Suprapubic skin (tissue), 4 donors: ENCODE measurements around the gene CD63. TPM values are rescaled to one million over a fixed set of nuclear protein-coding genes. Genes with fewer than 3 reads are reported as not detected.

Experiments used
- DNase-seq, 2 donors: peaks; one replicate each; pipeline ENCODE4 v3.0.0-alpha.2; 2019; ENCODE audit warnings: low spot score in 2 of 2
- H3K27ac ChIP-seq: fragments of 200-600 bp; sonication (generic); one replicate; pipeline ENCODE4 v1.5.1; 2019
- H3K27me3 ChIP-seq: fragments of 200-600 bp; sonication (generic); one replicate; pipeline ENCODE4 v1.5.1; 2019
- H3K36me3 ChIP-seq: fragments of 200-600 bp; sonication (generic); one replicate; pipeline ENCODE4 v1.5.1; 2019
- H3K4me1 ChIP-seq: fragments of 200-600 bp; sonication (generic); one replicate; pipeline ENCODE4 v1.5.1; 2019
- H3K4me3 ChIP-seq: fragments of 200-600 bp; sonication (generic); one replicate; pipeline ENCODE4 v1.5.1; 2019; ENCODE audit warnings: mild to moderate bottlenecking
- H3K9me3 ChIP-seq: fragments of 200-600 bp; sonication (generic); one replicate; pipeline ENCODE4 v1.5.1; 2019
- EP300 ChIP-seq: sonication (generic); formaldehyde crosslinking; IDR thresholded peaks from one replicate; pipeline ENCODE4 v1.6.1; 2017; ENCODE audit warnings: antibody characterized with exemption
- POLR2A ChIP-seq, 2 donors: fragments of 450-650 bp; IDR thresholded peaks; one replicate each; pipeline ENCODE4 v1.6.1; 2017; ENCODE audit warnings: antibody characterized with exemption in 2 of 2, mild to moderate bottlenecking in 2 of 2, moderate library complexity in 2 of 2
- POLR2AphosphoS5 ChIP-seq, 3 donors: sonication (generic); formaldehyde crosslinking; IDR thresholded peaks; one replicate each; pipeline ENCODE4 v1.6.1; 2017; ENCODE audit warnings: antibody characterized with exemption in 3 of 3
- WGBS: methylation state at CpG from one replicate; pipeline ENCODE4 v1.1.5; 2018; 5-methylcytosine and 5-hydroxymethylcytosine counted together
- total RNA-seq, 4 donors: library from RNA; depleted of rRNA; stranded (reverse); fragments of >200 nt; gene quantifications; one replicate each; pipeline ENCODE4 v1.1.0, GENCODE V29; 2016
- TF ChIP-seq, protein P1 (sequence below), 2 donors: fragments of 200-600 bp in 1 of 2; fragments of 450-650 bp in 1 of 2; sonication (generic) in 1 of 2; IDR thresholded peaks; one replicate each; pipeline ENCODE4 v1.5.1; 2016 to 2019; ENCODE audit warnings: antibody characterized with exemption in 2 of 2, mild to moderate bottlenecking in 1 of 2, moderate library complexity in 1 of 2

The CD63 gene
- total RNA-seq, 4 donors from 2014 or later, result 176 to 303 (median 193) TPM

DNA sequence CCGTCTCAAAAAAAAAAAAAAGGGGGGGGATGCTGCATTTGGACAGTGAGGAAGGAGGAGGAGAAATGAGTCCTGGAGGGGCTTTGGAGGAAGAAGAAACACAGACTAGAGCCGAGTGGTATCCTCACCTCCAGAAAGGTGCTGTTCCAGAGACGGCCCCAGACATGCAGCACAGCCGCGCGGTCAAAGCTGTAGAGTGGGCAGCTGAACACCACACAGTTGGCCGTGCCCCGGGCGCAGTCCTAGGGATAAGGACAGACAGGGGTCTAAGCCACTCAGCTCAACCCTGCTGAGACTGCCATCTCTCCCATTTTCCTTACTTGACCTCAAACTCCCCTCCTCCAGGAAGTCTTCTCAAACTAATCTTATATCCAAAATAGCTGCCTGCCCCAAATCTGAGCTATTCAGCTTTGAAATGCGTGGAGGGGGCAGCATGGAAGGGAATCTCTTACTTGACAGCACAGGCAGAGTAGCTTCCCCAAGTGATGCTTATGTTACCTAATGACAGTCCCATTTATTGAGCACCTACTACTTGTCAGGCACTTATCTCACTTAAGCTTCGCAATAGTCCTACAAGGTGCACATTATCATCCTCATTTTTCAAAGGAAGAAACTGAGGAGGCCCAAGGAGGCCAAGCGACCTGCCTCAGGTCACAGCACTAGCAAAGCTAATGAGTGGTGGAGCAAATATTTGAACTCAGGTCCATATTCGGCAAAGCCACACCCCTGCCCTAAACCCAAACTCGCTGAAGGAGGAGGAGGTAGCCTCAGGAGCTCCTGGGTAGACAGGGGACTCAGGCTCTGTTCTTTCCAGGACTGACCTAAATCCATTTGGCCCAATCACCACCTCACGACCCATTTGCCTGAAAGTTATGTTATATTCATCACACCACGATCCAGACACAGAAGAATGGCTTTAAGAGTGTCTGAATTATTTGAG, 39.8 kb downstream of the CD63 start:
- peaks cover 4% of the 10 kb centered on the region for H3K36me3 ChIP-seq
- peak in 1 of 2 donors; percentile 25 for DNase-seq

GRCh38 chr12:55687746-55688145, 41.1 kb downstream of the CD63 start:
- Histone ChIP-seq H3K27ac (no peak overlapping the region), H3K4me1 (no peaks in the 10 kb centered on the region), H3K9me3 (no peaks in the 10 kb centered on the region), H3K4me3 (no peak overlapping the region), H3K27me3 (peaks cover 7% of the 10 kb centered on the region), H3K36me3 (no peaks in the 10 kb centered on the region)
- TF ChIP-seq, protein P1, sequence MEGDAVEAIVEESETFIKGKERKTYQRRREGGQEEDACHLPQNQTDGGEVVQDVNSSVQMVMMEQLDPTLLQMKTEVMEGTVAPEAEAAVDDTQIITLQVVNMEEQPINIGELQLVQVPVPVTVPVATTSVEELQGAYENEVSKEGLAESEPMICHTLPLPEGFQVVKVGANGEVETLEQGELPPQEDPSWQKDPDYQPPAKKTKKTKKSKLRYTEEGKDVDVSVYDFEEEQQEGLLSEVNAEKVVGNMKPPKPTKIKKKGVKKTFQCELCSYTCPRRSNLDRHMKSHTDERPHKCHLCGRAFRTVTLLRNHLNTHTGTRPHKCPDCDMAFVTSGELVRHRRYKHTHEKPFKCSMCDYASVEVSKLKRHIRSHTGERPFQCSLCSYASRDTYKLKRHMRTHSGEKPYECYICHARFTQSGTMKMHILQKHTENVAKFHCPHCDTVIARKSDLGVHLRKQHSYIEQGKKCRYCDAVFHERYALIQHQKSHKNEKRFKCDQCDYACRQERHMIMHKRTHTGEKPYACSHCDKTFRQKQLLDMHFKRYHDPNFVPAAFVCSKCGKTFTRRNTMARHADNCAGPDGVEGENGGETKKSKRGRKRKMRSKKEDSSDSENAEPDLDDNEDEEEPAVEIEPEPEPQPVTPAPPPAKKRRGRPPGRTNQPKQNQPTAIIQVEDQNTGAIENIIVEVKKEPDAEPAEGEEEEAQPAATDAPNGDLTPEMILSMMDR (IDR thresholded peaks at IDR 0.05), result no peak
- no peak for TF ChIP-seq POLR2A (IDR thresholded peaks at IDR 0.05)
- no peak for TF ChIP-seq EP300
- TF ChIP-seq POLR2AphosphoS5 (IDR thresholded peaks at IDR 0.05), result no peak
- DNase-seq, result no peak

More for the DNA sequence above, 39.8 kb downstream of the CD63 start:
- no peak overlapping the region for H3K27ac ChIP-seq
- H3K4me1 ChIP-seq, result no peaks in the 10 kb centered on the region
- TF ChIP-seq, protein P1 (IDR thresholded peaks at IDR 0.05), result no peak
- TF ChIP-seq POLR2AphosphoS5 (IDR thresholded peaks at IDR 0.05) (no peak), POLR2A (IDR thresholded peaks at IDR 0.05) (no peak)
- no peak overlapping the region for H3K4me3 ChIP-seq
- WGBS, result 92% methylated on average over 16 of the region's 16 CpGs
- no peaks in the 10 kb centered on the region for H3K9me3 ChIP-seq
- H3K27me3 ChIP-seq, result peaks cover 7% of the 10 kb centered on the region

DNA sequence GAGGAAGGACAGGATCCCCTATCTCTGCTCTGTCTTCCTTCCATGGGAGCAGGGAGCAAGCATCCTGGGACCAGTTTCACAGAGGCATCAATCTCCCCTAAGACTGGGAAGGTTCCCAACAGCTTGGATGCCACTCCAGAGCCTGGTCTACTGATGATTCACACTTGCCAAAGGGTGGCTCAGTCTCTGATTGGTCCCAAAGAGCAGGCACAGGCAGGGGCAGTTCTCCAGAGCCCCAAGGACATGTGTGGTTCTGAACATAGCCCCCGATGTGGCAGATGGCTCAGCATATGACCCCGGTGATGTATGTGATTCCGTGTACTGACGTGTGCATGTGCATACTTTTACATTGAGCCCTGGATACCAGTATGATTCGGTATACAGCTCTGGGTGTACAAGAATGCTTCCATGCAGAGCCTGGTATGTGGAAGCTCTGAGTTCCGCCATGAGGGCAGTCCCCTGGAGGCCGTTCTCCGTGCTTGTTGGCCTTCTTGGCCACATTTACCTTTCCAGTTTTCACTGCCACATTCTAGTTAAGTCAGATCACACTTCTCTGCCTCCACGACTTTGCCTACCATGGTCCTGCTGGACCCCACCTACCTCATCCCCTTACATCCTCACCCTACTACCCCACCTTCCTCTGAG, 42.3 kb downstream of the CD63 start:
- H3K36me3 ChIP-seq, result no peaks in the 10 kb centered on the region
- H3K27ac ChIP-seq, result no peak overlapping the region
- H3K9me3 ChIP-seq, result no peaks in the 10 kb centered on the region
- peaks cover 9% of the 10 kb centered on the region for H3K27me3 ChIP-seq
- TF ChIP-seq, protein P1 (IDR thresholded peaks at IDR 0.05), result no peak
- no peak for TF ChIP-seq POLR2AphosphoS5 (IDR thresholded peaks at IDR 0.05)
- TF ChIP-seq EP300, result no peak
- no peak for TF ChIP-seq POLR2A (IDR thresholded peaks at IDR 0.05)
- peak in 1 of 2 donors; percentile 21 for DNase-seq
- whole genome bisulfite sequencing, result 89% methylated on average over 9 of the region's 9 CpGs
- no peak overlapping the region for H3K4me3 ChIP-seq
- peaks cover 4% of the 10 kb centered on the region for H3K4me1 ChIP-seq

GRCh38 chr12:55685671-55686070, 43.1 kb downstream of the CD63 start:
- WGBS, result 92% methylated on average over 5 of the region's 5 CpGs
- Histone ChIP-seq H3K27me3 (peaks cover 9% of the 10 kb centered on the region), H3K4me3 (no peak overlapping the region), H3K36me3 (no peaks in the 10 kb centered on the region), H3K27ac (no peak overlapping the region), H3K4me1 (peaks cover 9% of the 10 kb centered on the region), H3K9me3 (no peaks in the 10 kb centered on the region)
- DNase-seq, result no peak
- TF ChIP-seq POLR2AphosphoS5 (IDR thresholded peaks at IDR 0.05), result no peak
- no peak for TF ChIP-seq POLR2A (IDR thresholded peaks at IDR 0.05)

DNA sequence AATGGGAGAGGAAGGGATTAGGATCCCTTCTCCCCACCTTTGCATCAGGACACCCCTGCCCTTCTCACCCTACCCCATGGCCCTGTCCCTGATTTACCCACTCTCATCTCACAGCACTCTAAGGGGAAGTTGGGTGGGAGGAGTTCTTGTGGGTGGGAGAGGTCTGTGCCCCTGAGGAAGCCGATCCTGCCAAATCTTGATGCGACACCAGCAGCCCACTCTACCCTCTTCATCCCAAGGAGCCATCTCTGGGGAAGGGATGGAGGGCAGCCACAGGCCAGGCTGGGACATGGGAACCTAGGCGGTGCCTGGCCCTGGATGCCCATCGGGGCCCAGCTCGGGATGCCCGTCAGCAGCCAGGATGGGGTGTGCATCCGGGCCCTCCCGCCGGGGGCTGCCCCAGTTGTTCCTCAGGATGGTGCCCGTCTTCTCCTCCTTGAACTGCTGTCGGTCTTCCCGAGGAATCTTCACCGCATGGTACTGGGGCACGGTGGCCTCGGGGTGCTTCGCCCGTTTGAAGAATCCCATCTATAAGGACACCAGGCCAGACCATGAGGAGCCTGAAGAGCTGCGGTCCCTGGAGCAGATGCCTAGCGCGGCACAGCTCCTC, 43.9 kb downstream of the CD63 start:
- peaks cover 9% of the 10 kb centered on the region for H3K27me3 ChIP-seq
- H3K4me3 ChIP-seq, result no peak overlapping the region
- no peak overlapping the region for H3K27ac ChIP-seq
- H3K9me3 ChIP-seq, result no peaks in the 10 kb centered on the region
- no peak for DNase-seq
- H3K4me1 ChIP-seq, result peaks cover 9% of the 10 kb centered on the region
- H3K36me3 ChIP-seq, result no peaks in the 10 kb centered on the region
- TF ChIP-seq, protein P1 (IDR thresholded peaks at IDR 0.05), result no peak
- TF ChIP-seq POLR2AphosphoS5 (IDR thresholded peaks at IDR 0.05) (no peak), POLR2A (IDR thresholded peaks at IDR 0.05) (no peak), EP300 (no peak)
- 94% methylated on average over 18 of the region's 20 CpGs for WGBS
